Measurements from ENCODE around the gene SYT9.

SYT9 gene

GRCh38 chr11:7251836-7252682 is at the start of gene SYT9:
TSS of gene SYT9 (plus strand) at chr11:7251904. CDS start at chr11:7252187, 283 bp downstream.
- no peak for DNase-seq (ENCODE audit: low read depth)

- no peak for DNase-seq (ENCODE audit: low read depth)
Observed at GRCh38 chr11:7202412-7202811, 49.3 kb upstream of the SYT9 start.

DNA sequence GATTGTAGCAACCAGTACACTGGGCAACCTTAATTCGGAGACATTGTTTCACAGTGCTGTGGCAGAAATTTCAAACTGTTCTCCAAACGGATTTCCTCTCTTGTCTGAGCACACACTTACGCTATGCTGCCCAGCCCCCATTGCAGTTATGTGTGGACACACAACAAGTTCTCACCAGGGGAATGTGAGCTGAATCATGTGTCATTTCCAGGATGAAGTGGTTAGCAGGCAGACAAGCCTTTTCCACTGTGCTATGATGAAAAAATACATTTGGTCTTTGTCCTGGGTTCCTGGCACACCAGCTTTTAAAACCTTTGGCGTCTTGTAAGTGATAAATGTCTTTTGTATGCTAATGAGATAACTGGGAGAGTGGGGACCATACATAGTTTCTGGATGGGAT is 46.9 kb upstream of the SYT9 start:
- no peak for DNase-seq (ENCODE audit: low read depth)

DNA sequence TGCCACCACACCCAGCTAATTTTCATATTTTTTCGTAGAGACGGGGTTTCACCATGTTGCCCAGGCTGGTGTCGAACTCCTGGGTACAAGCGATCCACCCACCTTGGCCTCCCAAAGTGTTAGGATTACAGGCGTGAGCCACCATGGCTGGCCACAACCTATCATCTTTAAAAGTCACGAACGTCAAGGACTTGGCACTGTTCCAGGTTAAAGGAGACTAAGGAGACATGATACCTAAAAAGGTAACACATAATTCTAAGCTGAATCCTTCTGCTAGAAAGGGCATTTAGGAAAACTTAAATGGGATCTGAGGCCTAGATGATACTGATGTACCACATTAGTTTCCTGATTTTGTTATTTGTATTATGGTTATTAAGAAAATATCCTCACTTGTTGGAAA is 43.3 kb upstream of the SYT9 start:
- no peak for DNase-seq (ENCODE audit: low read depth)

DNA sequence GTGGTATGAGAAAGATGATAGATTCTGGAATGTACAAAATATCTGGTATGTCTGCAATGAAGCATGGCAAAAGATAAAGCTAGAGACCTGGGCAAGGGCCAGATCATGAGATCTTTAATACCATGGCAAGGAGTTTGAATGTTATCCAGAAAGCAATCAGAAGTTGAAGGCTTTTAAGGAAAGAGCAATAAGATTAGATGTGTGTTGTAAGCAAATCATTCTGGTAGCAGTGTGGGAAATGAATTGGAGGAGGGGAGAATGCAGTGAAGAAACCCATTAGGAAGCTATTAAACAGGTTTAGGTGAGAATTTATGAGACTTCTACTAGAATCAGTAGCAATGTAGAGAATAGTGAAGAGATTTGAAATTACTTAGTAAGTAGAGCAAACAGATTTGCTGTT is 32.2 kb upstream of the SYT9 start:
- DNase-seq (ENCODE audit: low read depth), result no peak

DNA sequence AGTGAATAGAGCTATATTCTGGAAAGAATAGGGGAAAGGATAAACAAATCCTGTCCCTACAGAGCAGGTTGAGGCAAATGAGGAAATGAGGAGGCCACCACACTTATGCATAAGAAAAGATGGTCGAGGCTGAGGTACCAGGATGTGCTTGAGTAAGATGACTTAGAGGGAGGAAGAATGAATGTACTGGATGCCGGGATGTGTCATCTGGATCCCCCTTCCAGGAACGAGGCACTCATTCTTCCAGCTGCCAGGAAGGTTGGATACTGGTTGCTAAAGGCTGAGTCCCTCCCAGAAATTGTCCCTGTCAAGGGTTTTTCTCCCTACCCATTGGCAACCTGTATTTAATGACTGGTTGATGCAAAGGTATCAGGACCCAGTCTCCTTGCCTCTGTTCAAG is 31.1 kb upstream of the SYT9 start:
- no peak for DNase-seq (ENCODE audit: low read depth)

- DNase-seq (ENCODE audit: low read depth), result no peak
Observed at GRCh38 chr11:7222619-7223018, 29.1 kb upstream of the SYT9 start.

DNA sequence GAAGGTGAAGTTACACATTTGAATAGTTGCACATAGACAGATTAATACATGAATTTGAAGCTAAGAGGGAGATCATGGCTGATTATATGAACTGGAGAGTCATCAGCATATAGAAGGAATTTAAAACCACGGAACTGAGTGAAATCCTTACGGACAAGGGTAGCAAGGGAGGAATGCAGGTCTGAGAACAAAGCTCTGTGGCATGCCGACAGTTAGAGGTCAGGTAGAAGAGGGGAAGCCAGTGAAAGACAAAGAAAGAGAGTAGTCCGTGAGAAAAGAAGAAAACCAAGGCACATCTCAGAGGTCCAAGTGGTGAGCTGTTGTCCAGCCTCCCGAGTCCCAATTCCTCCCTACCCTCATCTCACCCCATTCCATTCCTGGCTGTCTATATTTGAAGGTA is 11.8 kb upstream of the SYT9 start:
- DNase-seq (ENCODE audit: low read depth), result no peak

DNA sequence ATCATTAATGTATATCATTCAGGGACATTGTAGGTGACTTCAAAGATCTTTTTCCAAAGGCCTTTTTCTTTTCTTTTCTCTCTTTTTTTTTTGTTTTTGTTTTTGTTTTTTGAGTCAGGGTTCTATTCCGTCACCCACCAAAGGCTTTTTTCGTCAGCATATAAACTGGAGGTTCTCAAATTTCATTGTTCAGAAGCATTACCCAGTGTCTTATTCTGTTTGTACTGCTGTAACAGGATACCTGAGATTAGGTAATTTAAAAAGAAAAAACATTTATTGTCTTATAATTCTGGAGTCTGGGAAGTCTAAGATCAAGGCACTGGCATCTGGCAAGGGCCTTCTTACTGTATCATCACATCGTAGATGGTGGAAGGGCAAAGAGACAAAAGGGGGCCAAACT is 6.4 kb upstream of the SYT9 start:
- DNase-seq (ENCODE audit: low read depth), result no peak

GRCh38 chr11:7246179-7246578 is 5.5 kb upstream of the SYT9 start:
- no peak for DNase-seq (ENCODE audit: low read depth)

GRCh38 chr11:7250166-7250565 is 1.5 kb upstream of the SYT9 start:
- DNase-seq (ENCODE audit: low read depth), result no peak

- DNase-seq (ENCODE audit: low read depth), result no peak
Observed at GRCh38 chr11:7251487-7251835, 243 bp upstream of the SYT9 start.

DNA sequence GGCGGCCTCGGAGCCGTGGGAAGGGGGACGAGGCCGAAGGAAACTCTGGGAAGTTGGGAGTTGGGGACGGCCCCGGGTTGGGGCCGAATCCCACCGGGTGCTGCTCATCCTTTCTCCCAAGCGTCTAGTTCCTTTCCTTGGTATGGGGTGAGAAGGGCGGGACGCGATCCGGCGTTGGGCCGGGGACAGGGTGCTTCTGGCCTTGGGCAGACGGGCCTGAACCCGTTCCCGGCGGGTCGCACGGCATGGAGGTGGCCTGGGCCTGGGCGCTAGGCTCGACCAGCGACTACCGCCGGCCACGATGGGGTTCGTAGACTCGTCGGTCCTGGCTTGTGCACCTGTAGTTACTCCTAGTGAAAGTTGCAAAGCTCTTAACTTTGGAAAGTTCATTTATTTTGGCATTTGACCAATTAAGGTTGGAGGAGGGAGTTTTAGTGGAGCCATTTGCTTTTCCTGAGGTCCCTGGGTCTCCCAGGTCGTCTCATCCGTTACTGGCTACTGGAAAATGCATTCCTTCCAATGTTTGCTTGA is 1.0 kb downstream of the SYT9 start:
- DNase-seq (ENCODE audit: low read depth), result no peak

- no peak for DNase-seq (ENCODE audit: low read depth)
Observed at GRCh38 chr11:7253800-7254199, 2.1 kb downstream of the SYT9 start.

- DNase-seq (ENCODE audit: low read depth), result no peak
Observed at GRCh38 chr11:7254731-7255291, 3.1 kb downstream of the SYT9 start.

- DNase-seq (ENCODE audit: low read depth), result no peak
Observed at GRCh38 chr11:7256943-7257342, 5.2 kb downstream of the SYT9 start.

GRCh38 chr11:7257724-7258123 is 6.0 kb downstream of the SYT9 start:
- no peak for DNase-seq (ENCODE audit: low read depth)

DNA sequence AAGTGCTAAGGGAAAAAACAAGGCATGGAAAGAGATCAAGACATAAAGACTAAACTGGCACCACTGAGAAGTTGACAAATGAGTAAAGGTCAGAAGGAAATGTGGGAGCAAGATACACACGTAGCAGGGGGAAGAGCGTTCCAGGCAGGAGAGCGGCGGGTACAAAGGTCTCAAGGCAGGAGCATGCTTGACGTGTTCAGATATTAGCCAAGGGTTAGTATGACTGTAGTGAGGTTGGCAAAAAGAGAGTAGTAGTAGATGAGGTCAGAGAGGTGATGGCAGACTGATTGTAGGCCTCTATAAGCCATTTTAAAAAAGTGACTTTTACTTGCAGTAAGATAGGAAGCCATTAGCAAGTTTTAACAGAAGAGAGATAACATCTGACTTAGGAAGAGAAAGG is 9.9 kb downstream of the SYT9 start:
- DNase-seq (ENCODE audit: low read depth), result no peak

DNA sequence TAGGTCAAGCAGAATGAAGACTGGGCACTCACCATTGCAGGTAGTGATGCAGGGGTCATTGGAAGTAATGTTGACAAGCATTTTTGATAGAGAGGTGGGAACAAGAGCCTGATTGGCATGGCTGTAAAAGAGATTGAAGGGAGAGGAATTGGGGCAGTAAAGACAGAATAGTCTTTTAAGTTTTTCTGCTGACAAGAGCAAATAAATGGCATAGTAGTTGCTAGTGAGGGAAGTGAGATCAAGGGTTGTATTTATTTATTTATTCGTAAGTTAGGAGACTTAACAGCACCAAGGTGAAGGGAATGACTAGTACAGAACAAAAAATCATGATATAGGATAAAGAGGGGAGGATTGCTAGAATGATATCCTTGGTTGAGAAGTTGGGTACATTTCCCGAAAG is 11.0 kb downstream of the SYT9 start:
- no peak for DNase-seq (ENCODE audit: low read depth)

DNA sequence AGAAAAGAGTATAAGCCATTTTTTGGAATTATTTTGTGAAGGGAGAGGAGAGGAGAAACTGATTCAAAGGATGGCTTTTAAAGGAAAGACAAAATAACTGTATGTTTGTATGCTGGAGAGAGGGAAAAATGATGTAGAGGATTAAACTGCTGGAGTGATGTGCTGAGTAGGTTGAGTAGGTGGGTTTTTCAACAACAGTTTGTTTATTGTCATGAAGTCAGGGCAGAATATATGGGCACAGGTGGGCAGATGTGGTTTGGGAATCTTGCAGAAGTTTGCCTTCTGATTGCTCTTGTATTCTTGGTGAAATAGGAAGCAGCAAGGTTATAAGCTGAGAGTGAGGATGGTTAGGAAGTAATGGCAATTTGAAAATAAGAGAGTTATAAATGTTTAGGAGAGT is 12.1 kb downstream of the SYT9 start:
- DNase-seq (ENCODE audit: low read depth), result no peak

GRCh38 chr11:7268758-7269157 is 17.1 kb downstream of the SYT9 start:
- no peak for DNase-seq (ENCODE audit: low read depth)

- no peak for DNase-seq (ENCODE audit: low read depth)
Observed at GRCh38 chr11:7270233-7270865, 18.6 kb downstream of the SYT9 start.

DNA sequence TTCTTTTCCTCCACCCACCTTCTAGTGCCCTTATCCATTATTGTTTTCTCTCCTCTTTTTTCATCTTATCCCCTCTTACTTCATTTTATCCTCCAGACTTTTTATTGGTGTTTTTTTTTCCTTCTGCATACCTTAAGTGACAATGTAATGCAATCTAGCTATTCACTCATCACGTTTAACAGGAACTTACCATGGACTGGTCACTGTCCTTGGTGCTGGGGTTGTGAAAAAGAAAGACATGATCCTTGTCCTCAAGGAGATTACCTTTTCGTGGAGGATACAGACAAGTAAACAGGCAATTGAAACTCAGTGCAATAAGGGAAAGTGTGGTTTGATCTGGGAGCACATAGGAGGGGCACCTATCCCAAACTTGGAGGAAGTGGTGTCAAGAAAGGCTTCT is 20.7 kb downstream of the SYT9 start:
- DNase-seq (ENCODE audit: low read depth), result no peak

Data from stimulated activated CD8-positive, alpha-beta memory T cell treated with anti-CD3 and anti-CD28 coated beads, Interleukin-7, amount 100 ng/mL, for 24 hours (primary cell).